ENCODE results near the gene SLC2A8. TPM values are rescaled to one million over a fixed set of nuclear protein-coding genes. Genes with fewer than 3 reads are reported as not detected.
A peak's percentile ranks its signal among the peaks of the same experiment; 100 is the strongest.

The SLC2A8 gene
- total and polyA plus RNA-seq, 5 donors from 2014 or later, result 5.5 to 15.6 (median 10.0) TPM

DNA sequence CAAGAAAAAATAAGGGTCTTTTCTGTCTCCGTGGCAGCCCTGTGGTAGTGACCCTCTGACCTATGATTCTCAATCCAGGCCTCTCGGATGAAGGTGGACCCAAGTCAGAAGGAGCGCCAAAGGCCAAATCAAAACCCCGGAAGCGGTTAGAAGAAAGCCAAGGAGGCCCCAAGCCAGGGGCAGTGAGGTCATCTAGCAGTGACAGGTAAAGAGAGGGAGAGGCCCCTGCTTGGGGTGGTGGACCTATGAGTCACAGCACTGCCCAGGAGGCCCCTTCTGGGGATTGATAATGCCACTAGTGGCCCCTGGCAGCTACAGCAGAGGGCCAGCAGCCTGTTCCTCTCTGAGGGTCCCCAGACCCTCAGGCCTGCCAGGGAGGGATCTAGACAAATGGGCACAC lies 6.4 kb upstream of the SLC2A8 start:
- Mint-ChIP-seq H3K27me3 (peaks cover 63% of the 10 kb centered on the region), H3K27ac (no peak overlapping the region), H3K4me1 (peaks cover 11 to 34% (median 15%) of the 10 kb centered on the region in 4 donors), H3K4me3 (no peak overlapping the region), H3K36me3 (no peaks in the 10 kb centered on the region), H3K9me3 (no peaks in the 10 kb centered on the region)
- H3K27ac ChIP-seq (ENCODE audit: insufficient read depth, low read length, poor library complexity, severe bottlenecking), result no peak overlapping the region
- H3K27me3 ChIP-seq (ENCODE audit: control insufficient read depth, insufficient read depth, low read length), result peaks cover 34% of the 10 kb centered on the region
- ATAC-seq (ENCODE audit: low read depth in 2 of 2) (no peak), DNase-seq (no peak)
- H3K4me1 ChIP-seq (ENCODE audit: control insufficient read depth, insufficient read depth, low read length, poor library complexity, severe bottlenecking), result peaks cover 19% of the 10 kb centered on the region
- no peaks in the 10 kb centered on the region for H3K36me3 ChIP-seq (ENCODE audit: control insufficient read depth, insufficient read depth, low read length)
- H3K4me3 ChIP-seq (ENCODE audit: low read depth, low read length), result no peak overlapping the region
- H3K9me3 ChIP-seq (ENCODE audit: control insufficient read depth in 2 of 2, low read length in 2 of 2), result no peaks in the 10 kb centered on the region

DNA sequence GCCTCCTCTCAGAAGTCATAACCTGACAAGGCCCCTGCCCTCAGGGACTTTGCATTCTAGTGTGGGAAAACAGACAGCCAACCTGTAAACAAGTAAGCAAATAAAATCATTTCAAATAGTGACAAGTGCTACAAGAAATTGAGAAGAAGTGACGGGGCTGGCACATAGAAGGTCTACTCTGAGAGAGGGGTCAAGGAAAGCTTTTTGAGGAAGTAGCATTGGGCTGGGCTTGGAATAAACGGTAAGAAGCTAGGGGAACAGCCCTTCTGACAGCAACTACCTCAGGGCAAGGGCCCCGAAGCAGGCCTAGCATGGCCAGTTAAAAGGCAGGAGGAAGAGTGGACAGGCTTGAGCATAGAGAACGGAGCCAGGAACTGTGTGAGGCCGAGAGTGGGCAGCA lies 4.8 kb upstream of the SLC2A8 start:
- Histone ChIP-seq H3K4me1 (ENCODE audit: control insufficient read depth, insufficient read depth, low read length, poor library complexity, severe bottlenecking) (peaks cover 28% of the 10 kb centered on the region), H3K9me3 (ENCODE audit: control insufficient read depth in 2 of 2, low read length in 2 of 2) (no peaks in the 10 kb centered on the region), H3K27me3 (ENCODE audit: control insufficient read depth, insufficient read depth, low read length) (peaks cover 24% of the 10 kb centered on the region), H3K36me3 (ENCODE audit: control insufficient read depth, insufficient read depth, low read length) (no peaks in the 10 kb centered on the region), H3K27ac (ENCODE audit: insufficient read depth, low read length, poor library complexity, severe bottlenecking) (no peak overlapping the region), H3K4me3 (ENCODE audit: low read depth, low read length) (no peak overlapping the region)
- Mint-ChIP-seq H3K27ac (no peak overlapping the region), H3K4me1 (peaks cover 16 to 35% (median 24%) of the 10 kb centered on the region in 4 donors), H3K36me3 (no peaks in the 10 kb centered on the region), H3K4me3 (no peak overlapping the region), H3K9me3 (no peaks in the 10 kb centered on the region), H3K27me3 (peaks cover 64% of the 10 kb centered on the region)
- ATAC-seq (ENCODE audit: low read depth in 2 of 2) (no peak), DNase-seq (no peak)

DNA sequence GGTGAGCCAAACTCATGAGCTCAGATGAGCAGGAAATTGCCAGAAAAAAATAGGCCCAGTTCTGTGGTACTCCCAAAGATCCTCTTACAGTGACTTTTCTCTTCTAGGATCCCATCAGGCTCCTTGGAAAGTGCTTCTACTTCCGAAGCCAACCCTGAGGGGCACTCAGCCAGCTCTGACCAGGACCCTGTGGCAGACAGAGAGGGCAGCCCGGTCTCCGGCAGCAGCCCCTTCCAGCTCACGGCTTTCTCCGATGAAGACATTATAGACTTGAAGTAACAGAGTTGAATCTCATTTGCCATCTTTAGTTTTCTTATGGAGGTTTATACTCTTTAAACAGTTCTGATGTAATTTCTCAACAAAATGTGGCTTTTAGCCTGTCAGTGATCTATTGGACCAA lies 4.0 kb upstream of the SLC2A8 start:
- DNase-seq (no peak), ATAC-seq (ENCODE audit: low read depth in 2 of 2) (no peak)
- H3K4me1 ChIP-seq (ENCODE audit: control insufficient read depth, insufficient read depth, low read length, poor library complexity, severe bottlenecking), result peaks cover 33% of the 10 kb centered on the region
- no peak overlapping the region for H3K4me3 Mint-ChIP-seq
- H3K36me3 ChIP-seq (ENCODE audit: control insufficient read depth, insufficient read depth, low read length), result no peaks in the 10 kb centered on the region
- H3K27ac Mint-ChIP-seq, result no peak overlapping the region
- H3K27me3 ChIP-seq (ENCODE audit: control insufficient read depth, insufficient read depth, low read length), result peaks cover 24% of the 10 kb centered on the region
- no peaks in the 10 kb centered on the region for H3K9me3 Mint-ChIP-seq
- no peak overlapping the region for H3K27ac ChIP-seq (ENCODE audit: insufficient read depth, low read length, poor library complexity, severe bottlenecking)
- H3K4me1 Mint-ChIP-seq, result peaks cover 16 to 33% (median 23%) of the 10 kb centered on the region in 4 donors
- H3K4me3 ChIP-seq (ENCODE audit: low read depth, low read length), result no peak overlapping the region
- H3K36me3 Mint-ChIP-seq, result no peaks in the 10 kb centered on the region
- H3K27me3 Mint-ChIP-seq, result peaks cover 63% of the 10 kb centered on the region
- H3K9me3 ChIP-seq (ENCODE audit: control insufficient read depth in 2 of 2, low read length in 2 of 2), result no peaks in the 10 kb centered on the region

- Histone ChIP-seq H3K27ac (ENCODE audit: insufficient read depth, low read length, poor library complexity, severe bottlenecking) (no peak overlapping the region), H3K4me3 (ENCODE audit: low read depth, low read length) (no peak overlapping the region), H3K27me3 (ENCODE audit: control insufficient read depth, insufficient read depth, low read length) (peaks cover 24% of the 10 kb centered on the region), H3K36me3 (ENCODE audit: control insufficient read depth, insufficient read depth, low read length) (no peaks in the 10 kb centered on the region), H3K9me3 (ENCODE audit: control insufficient read depth in 2 of 2, low read length in 2 of 2) (no peaks in the 10 kb centered on the region), H3K4me1 (ENCODE audit: control insufficient read depth, insufficient read depth, low read length, poor library complexity, severe bottlenecking) (peaks cover 33% of the 10 kb centered on the region)
- Mint-ChIP-seq H3K27me3 (peaks cover 64% of the 10 kb centered on the region), H3K27ac (no peak overlapping the region), H3K36me3 (no peaks in the 10 kb centered on the region), H3K4me1 (peaks cover 11 to 33% (median 19%) of the 10 kb centered on the region in 4 donors), H3K4me3 (no peak overlapping the region), H3K9me3 (no peaks in the 10 kb centered on the region)
- no peak for DNase-seq
- ATAC-seq (ENCODE audit: low read depth in 2 of 2), result no peak
These were observed 3.3 kb upstream of the SLC2A8 start for GRCh38 chr9:127393645-127394044.

DNA sequence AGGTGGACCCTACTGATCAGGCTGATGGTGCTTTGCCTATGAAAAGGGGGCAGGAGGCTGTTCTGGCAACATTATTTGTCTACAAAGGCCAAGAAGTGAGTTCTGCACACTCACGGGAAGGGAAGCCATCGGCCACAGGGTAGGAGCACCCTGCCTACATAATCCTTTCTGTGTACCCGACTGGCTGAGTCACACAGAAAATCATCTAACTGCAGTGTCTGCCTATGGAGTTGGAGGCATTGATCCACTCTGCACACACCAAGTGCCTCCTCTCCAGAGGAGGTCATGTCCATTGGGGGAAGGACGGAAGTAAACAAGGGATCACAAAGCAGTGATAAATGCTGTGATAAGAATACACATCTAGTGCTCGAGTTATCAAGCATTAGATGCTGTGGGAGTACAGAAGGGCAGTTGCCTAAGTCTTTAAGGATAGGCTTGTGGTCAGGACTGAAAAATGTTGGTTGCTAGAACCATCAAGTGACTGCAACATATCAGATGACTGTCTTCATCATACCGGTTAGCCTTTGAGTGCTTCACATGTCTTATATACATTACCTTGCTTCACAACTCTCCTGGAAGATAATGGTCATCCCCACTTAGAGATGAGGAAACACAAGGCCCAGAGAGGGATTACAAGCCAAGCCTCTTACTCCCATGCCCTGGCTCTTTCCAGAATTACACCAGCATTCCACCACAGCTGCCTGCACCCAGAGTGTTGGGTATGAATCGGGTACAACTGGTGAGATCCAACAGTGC lies 1.3 kb upstream of the SLC2A8 start:
- ATAC-seq (ENCODE audit: low read depth in 2 of 2), result no peak
- Histone ChIP-seq H3K27me3 (ENCODE audit: control insufficient read depth, insufficient read depth, low read length) (peaks cover 20% of the 10 kb centered on the region), H3K4me3 (ENCODE audit: low read depth, low read length) (no peak overlapping the region), H3K9me3 (ENCODE audit: control insufficient read depth in 2 of 2, low read length in 2 of 2) (no peaks in the 10 kb centered on the region), H3K4me1 (ENCODE audit: control insufficient read depth, insufficient read depth, low read length, poor library complexity, severe bottlenecking) (peaks cover 25% of the 10 kb centered on the region), H3K36me3 (ENCODE audit: control insufficient read depth, insufficient read depth, low read length) (no peaks in the 10 kb centered on the region), H3K27ac (ENCODE audit: insufficient read depth, low read length, poor library complexity, severe bottlenecking) (no peak overlapping the region)
- no peak for DNase-seq
- Mint-ChIP-seq H3K4me1 (peaks cover 6 to 24% (median 12%) of the 10 kb centered on the region in 4 donors), H3K27ac (no peak overlapping the region), H3K36me3 (no peaks in the 10 kb centered on the region), H3K27me3 (peaks cover 53% of the 10 kb centered on the region), H3K4me3 (peak overlapping the region; percentile 75 to 89 (median 82)), H3K9me3 (no peaks in the 10 kb centered on the region)

- H3K27me3 Mint-ChIP-seq, result peaks cover 53% of the 10 kb centered on the region
- no peaks in the 10 kb centered on the region for H3K9me3 Mint-ChIP-seq
- H3K4me1 Mint-ChIP-seq, result peaks cover 6 to 24% (median 12%) of the 10 kb centered on the region in 4 donors
- Histone ChIP-seq H3K4me1 (ENCODE audit: control insufficient read depth, insufficient read depth, low read length, poor library complexity, severe bottlenecking) (peaks cover 25% of the 10 kb centered on the region), H3K27me3 (ENCODE audit: control insufficient read depth, insufficient read depth, low read length) (peaks cover 20% of the 10 kb centered on the region), H3K36me3 (ENCODE audit: control insufficient read depth, insufficient read depth, low read length) (no peaks in the 10 kb centered on the region), H3K9me3 (ENCODE audit: control insufficient read depth in 2 of 2, low read length in 2 of 2) (no peaks in the 10 kb centered on the region), H3K4me3 (ENCODE audit: low read depth, low read length) (no peak overlapping the region), H3K27ac (ENCODE audit: insufficient read depth, low read length, poor library complexity, severe bottlenecking) (no peak overlapping the region)
- H3K36me3 Mint-ChIP-seq, result no peaks in the 10 kb centered on the region
- H3K27ac Mint-ChIP-seq, result no peak overlapping the region
- ATAC-seq (ENCODE audit: low read depth in 2 of 2) (no peak), DNase-seq (no peak)
- H3K4me3 Mint-ChIP-seq, result peak overlapping the region; percentile 75 to 89 (median 82)
These were observed 639 bp upstream of the SLC2A8 start for GRCh38 chr9:127396253-127396807.

DNA sequence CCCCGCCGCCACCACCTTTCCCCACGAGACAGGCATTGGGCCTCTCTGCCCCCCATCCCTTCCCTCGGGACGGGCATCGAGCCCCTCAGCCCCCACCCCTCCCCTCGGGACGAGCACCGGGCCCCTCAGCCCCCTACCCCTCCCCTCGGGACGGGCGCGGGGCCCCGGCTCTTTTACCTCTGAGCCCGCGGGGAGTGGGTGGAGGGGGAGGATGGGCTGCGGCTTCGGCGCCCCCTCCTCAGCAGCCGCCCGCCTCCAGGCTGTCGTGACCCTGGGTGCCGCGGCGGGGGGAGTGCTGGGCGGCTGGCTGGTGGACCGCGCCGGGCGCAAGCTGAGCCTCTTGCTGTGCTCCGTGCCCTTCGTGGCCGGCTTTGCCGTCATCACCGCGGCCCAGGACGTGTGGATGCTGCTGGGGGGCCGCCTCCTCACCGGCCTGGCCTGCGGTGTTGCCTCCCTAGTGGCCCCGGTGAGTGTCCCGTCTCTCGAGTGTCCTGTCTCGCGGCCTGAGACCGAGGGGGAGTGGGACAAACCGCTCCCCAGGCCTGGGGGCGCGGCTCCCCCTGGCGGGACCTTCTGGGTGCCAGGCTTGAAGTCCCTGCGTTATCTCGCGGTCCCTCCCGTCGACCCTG lies 791 bp downstream of the SLC2A8 start:
- no peak for ATAC-seq (ENCODE audit: low read depth in 2 of 2)
- Mint-ChIP-seq H3K4me3 (peak overlapping the region; percentile 71 to 85 (median 74)), H3K4me1 (peaks cover 6 to 24% (median 12%) of the 10 kb centered on the region in 4 donors), H3K27ac (no peak overlapping the region), H3K9me3 (peaks cover 0 to 1% (median 0%) of the 10 kb centered on the region in 7 donors), H3K36me3 (no peaks in the 10 kb centered on the region), H3K27me3 (peaks cover 52% of the 10 kb centered on the region)
- DNase-seq, result peak in 2 of 3 donors; percentile 20 to 33
- H3K4me3 ChIP-seq (ENCODE audit: low read depth, low read length), result no peak overlapping the region
- H3K9me3 ChIP-seq (ENCODE audit: control insufficient read depth in 2 of 2, low read length in 2 of 2), result no peaks in the 10 kb centered on the region
- peaks cover 25% of the 10 kb centered on the region for H3K4me1 ChIP-seq (ENCODE audit: control insufficient read depth, insufficient read depth, low read length, poor library complexity, severe bottlenecking)
- peak overlapping the region; percentile 62 for H3K27ac ChIP-seq (ENCODE audit: insufficient read depth, low read length, poor library complexity, severe bottlenecking)
- H3K36me3 ChIP-seq (ENCODE audit: control insufficient read depth, insufficient read depth, low read length), result no peaks in the 10 kb centered on the region
- peaks cover 10% of the 10 kb centered on the region for H3K27me3 ChIP-seq (ENCODE audit: control insufficient read depth, insufficient read depth, low read length)
